Upper lobe of left lung (tissue), 4 donors: ENCODE measurements around the gene LYST.

Experiments used
- CTCF ChIP-seq, 6 experiments: fragments of 450-650 bp in 4 of 6; fragments of 200-600 bp in 2 of 6; sonication (generic) in 2 of 6; IDR thresholded peaks; one replicate each; pipeline ENCODE4 v1.5.1; 2016 to 2019; ENCODE audit warnings: antibody characterized with exemption in 6 of 6
- POLR2A ChIP-seq, 4 donors: fragments of 450-650 bp; IDR thresholded peaks; one replicate each; pipeline ENCODE4 v1.5.1; 2016 to 2017; ENCODE audit warnings: antibody characterized with exemption in 4 of 4, mild to moderate bottlenecking in 2 of 4
- POLR2AphosphoS5 ChIP-seq, 2 donors: sonication (generic); formaldehyde crosslinking; IDR thresholded peaks; one replicate each; pipeline ENCODE4 v1.5.1; 2017; ENCODE audit warnings: antibody characterized with exemption in 2 of 2

GRCh38 chr1:235775246-235775860 lies 91.4 kb downstream of the LYST start:
- no peak for TF ChIP-seq CTCF (IDR thresholded peaks at IDR 0.05)
- no peak for TF ChIP-seq POLR2A (IDR thresholded peaks at IDR 0.05)
- no peak for TF ChIP-seq POLR2AphosphoS5 (IDR thresholded peaks at IDR 0.05)
